AG10803 (cell line): ENCODE data around the gene EFNA3.
A peak's percentile ranks its signal among the peaks of the same experiment; 100 is the strongest.

Source experiments
- DNase-seq: peaks from one replicate; pipeline ENCODE4 v3.0.0; 2010; ENCODE audit warnings: low read depth
- H3K4me3 ChIP-seq: 2 replicates; pipeline ENCODE4 v1.5.1; 2011; ENCODE audit warnings: mild to moderate bottlenecking, low read length, control low read depth
- CTCF ChIP-seq: conservative IDR thresholded peaks from 2 replicates; pipeline ENCODE4 v1.5.1; 2011; ENCODE audit warnings: mild to moderate bottlenecking, low read length, control low read depth, inconsistent platforms

The EFNA3 gene

DNA sequence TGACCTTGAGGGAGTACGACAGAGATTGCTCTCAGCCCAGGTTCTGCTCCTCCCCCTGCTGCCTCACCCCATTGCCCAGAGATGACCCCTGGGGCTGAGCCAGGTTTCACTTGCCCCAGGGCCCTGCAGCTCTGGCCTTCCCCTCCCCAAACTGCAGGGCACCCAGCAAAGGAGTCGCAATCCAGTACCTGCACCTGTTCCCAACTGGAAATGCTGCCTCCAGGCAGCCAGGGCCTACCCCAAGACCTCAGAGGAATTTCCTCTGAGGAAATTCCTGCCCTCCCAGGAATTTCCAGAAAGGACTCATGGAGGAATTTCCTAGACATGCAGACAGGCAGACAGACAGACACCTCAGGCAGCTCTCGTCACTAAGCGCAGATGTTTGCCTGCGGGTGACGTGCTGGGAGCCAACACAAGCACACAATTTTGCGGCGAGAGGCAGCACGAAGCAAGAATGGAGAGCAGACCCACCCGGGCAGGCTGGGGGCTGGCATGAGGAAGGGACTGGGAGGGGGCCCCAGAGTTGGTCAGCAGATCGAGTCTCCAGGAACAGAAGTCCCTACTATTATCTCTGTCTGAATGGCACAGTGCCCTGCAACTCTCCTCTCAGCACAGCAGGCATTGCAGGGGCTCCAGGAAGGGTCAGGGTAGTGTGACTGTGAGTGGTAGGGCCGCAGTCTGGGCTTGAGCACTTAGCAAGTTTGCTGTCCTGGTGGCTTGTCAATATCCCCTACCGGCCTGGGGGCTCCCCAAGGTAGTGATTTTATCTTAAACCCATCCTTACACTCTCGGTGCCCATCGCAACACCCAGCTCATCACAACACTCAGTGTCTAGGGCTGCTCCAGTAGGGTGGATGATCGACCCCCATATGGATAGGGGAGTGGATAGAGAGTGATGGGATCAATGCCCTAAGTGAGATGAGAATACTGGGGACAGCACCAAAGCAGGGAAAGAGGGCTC, 46.1 kb downstream of the EFNA3 start:
- no peak for DNase-seq
- TF ChIP-seq CTCF, result no peak
- no peak overlapping the region for H3K4me3 ChIP-seq

GRCh38 chr1:155125511-155125945, 46.9 kb downstream of the EFNA3 start:
- no peak for TF ChIP-seq CTCF
- no peak overlapping the region for H3K4me3 ChIP-seq
- no peak for DNase-seq

- no peak for TF ChIP-seq CTCF
- DNase-seq, result peak; percentile 3
- H3K4me3 ChIP-seq, result 0 out of 2 replicates have a peak overlapping the region, but pooled peaks have one; percentile 17
Measured at GRCh38 chr1:155125946-155126555, 47.4 kb downstream of the EFNA3 start.

DNA sequence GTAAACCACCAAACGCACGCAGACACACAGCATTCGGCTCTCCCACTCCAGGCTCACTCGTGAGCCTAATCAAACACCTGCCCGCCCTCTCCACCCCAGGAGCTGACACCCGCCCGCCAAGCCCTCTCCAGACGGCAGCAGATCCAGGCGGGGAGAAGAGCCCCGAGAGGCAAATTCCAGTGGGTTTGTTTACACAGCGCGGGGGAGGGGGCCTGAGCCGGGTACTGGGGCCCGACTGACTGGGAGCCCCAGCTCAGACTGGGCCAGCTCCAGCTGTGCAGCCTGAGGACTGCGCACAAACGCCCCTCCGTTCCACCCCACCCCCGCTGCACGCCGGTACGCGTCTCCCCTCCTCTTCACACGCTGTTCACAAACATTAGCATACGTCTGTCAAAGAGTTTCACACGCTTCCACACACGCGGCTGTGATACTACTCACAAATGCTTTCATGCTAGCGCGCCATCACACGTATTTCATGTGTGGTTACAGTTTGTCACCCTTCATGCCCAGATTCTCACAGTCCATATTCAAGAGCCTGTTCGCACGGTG, 48.0 kb downstream of the EFNA3 start:
- TF ChIP-seq CTCF, result no peak
- DNase-seq, result peak; percentile 14
- peak overlapping the region; percentile 17; the same call in 1 of the 2 replicates for H3K4me3 ChIP-seq

DNA sequence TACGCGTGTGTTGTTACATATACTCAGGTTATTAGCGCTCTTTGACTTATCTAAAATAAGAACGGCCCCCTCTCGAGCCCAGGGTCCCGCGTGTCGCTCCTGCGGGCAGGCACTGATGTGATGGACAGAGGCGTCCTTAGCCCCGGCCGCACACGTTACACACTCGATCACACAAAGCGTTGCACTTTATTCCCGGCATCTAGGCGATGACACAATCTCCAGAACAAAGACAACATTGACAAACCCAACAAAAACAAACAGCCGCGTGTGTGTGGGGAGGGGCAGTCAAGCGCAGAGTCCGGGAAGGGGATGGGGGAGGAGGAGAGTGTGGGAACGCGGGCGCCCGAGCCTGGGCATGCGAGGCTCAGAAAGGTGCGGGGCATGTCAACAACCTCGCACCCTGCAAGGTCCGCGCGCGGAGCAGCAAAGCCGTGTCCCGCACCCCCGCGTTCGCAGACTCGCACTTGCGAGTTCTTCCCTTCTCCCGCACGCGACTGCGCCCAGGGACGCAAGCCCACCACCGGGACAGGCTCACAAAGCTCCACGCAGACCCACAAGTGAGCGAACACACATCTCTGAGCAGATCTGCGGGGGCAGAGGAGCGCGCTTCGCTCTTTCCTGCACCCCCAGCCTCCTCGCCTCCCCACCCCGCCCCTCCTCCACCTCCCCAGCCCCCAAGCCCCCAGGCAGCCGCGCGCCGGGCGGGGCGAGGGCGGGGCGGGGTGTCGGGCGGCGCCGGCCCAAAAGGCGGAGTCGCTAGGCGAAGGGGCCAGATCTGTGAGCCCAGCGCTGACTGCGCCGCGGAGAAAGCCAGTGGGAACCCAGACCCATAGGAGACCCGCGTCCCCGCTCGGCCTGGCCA, 48.7 kb downstream of the EFNA3 start, which contains the start of gene EFNA1:
TSS of gene EFNA1 (plus strand) at position 772 of the 862 bp plus-strand sequence. CDS start 102 bp downstream, outside the sequence.
- no peak for TF ChIP-seq CTCF
- H3K4me3 ChIP-seq, result peak within 1 kb of the TSS; percentile 50
- DNase-seq, result peak; percentile 16

GRCh38 chr1:155127967-155128754, 49.5 kb downstream of the EFNA3 start:
- TF ChIP-seq CTCF, result no peak
- peak overlapping the region; percentile 48 for H3K4me3 ChIP-seq
- DNase-seq, result no peak
